RPMI7951 (cell line): Measurements from ENCODE around the gene HIVEP3. TPM values are rescaled to one million over a fixed set of nuclear protein-coding genes. Genes with fewer than 3 reads are reported as not detected.

Experiments used
- DNase-seq: peaks from one replicate; pipeline ENCODE4 v3.0.0-alpha.2; 2012; ENCODE audit warnings: low read depth
- total RNA-seq: library from RNA; depleted of rRNA; stranded (reverse); fragments of >200 nt; shearing (Covaris generic); gene quantifications from 2 replicates; pipeline ENCODE4 v1.2.3, GENCODE V29; 2014

HIVEP3 gene
- total RNA-seq, 1 experiment from 2014 or later = 4.1 TPM

GRCh38 chr1:41583658-41584547 lies 334.8 kb downstream of the HIVEP3 start:
- no peak for DNase-seq

GRCh38 chr1:41582851-41583657 lies 335.7 kb downstream of the HIVEP3 start:
- DNase-seq = no peak

GRCh38 chr1:41582351-41582750 lies 336.4 kb downstream of the HIVEP3 start:
- DNase-seq = no peak

GRCh38 chr1:41582004-41582325 lies 336.8 kb downstream of the HIVEP3 start:
- no peak for DNase-seq

- no peak for DNase-seq
These were observed 337.3 kb downstream of the HIVEP3 start for GRCh38 chr1:41581216-41582003.

- DNase-seq = no peak
These were observed 338.1 kb downstream of the HIVEP3 start for GRCh38 chr1:41580520-41581172.

GRCh38 chr1:41580021-41580420 lies 338.7 kb downstream of the HIVEP3 start:
- DNase-seq = no peak

- peak; percentile 35 for DNase-seq
These were observed 339.9 kb downstream of the HIVEP3 start for GRCh38 chr1:41578712-41579335.

- peak; percentile 10 for DNase-seq
These were observed 342.1 kb downstream of the HIVEP3 start for GRCh38 chr1:41576620-41577019.

- no peak for DNase-seq
These were observed 342.5 kb downstream of the HIVEP3 start for GRCh38 chr1:41576206-41576605.

- no peak for DNase-seq
These were observed 343.9 kb downstream of the HIVEP3 start for GRCh38 chr1:41574842-41575241.

- DNase-seq = peak; percentile 74
These were observed 344.7 kb downstream of the HIVEP3 start for GRCh38 chr1:41573785-41574713.

GRCh38 chr1:41573194-41573593 lies 345.5 kb downstream of the HIVEP3 start:
- DNase-seq = no peak

- no peak for DNase-seq
These were observed 346.5 kb downstream of the HIVEP3 start for GRCh38 chr1:41572224-41572623.

GRCh38 chr1:41571041-41571440 lies 347.7 kb downstream of the HIVEP3 start:
- DNase-seq = no peak

- DNase-seq = no peak
These were observed 350.5 kb downstream of the HIVEP3 start for GRCh38 chr1:41568204-41568603.

- DNase-seq = no peak
These were observed 351.8 kb downstream of the HIVEP3 start for GRCh38 chr1:41566969-41567368.

- DNase-seq = no peak
These were observed 352.3 kb downstream of the HIVEP3 start for GRCh38 chr1:41566274-41566885.

- DNase-seq = no peak
These were observed 353.8 kb downstream of the HIVEP3 start for GRCh38 chr1:41564741-41565475.
